MCF 10A (cell line): ENCODE data around the gene ROR1. TPM values are rescaled to one million over a fixed set of nuclear protein-coding genes. Genes with fewer than 3 reads are reported as not detected.

ENCODE experiments used
- BruUV-seq: library from RNA; stranded (reverse); fragments of 400-500 nt; replicated peaks from 2 replicates; lab custom pipeline; 2021; lab: Mats Ljungman, UMichigan
- CTCF ChIA-PET: fragments of 300-600 bp; sonication (Branson Sonifier 250); formaldehyde crosslinking; extraction: SDS; loops from one replicate; lab custom pipeline; 2021; ENCODE audit warnings: antibody characterized with exemption, inconsistent platforms; lab: Yijun Ruan, JAX
- POLR2A ChIA-PET: fragments of 300-600, 350-650 bp; sonication (Branson Sonifier 250); formaldehyde crosslinking; extraction: SDS; loops from one replicate; lab custom pipeline; 2020; ENCODE audit warnings: antibody characterized with exemption, inconsistent platforms; lab: Yijun Ruan, JAX
- DNase-seq: peaks from one replicate; pipeline ENCODE4 v3.0.0-alpha.2; 2018; ENCODE audit not compliant: unreplicated experiment
- H3K27ac Mint-ChIP-seq: one replicate; pipeline ENCODE4 v1.8.0; 2022; ENCODE audit warnings: mild to moderate bottlenecking, low read depth, mixed read lengths; ENCODE audit not compliant: unreplicated experiment
- H3K27me3 Mint-ChIP-seq: one replicate; pipeline ENCODE4 v1.8.0; 2022; ENCODE audit warnings: mixed read lengths; ENCODE audit not compliant: insufficient read depth, unreplicated experiment
- H3K36me3 Mint-ChIP-seq: one replicate; pipeline ENCODE4 v1.8.0; 2022; ENCODE audit warnings: mild to moderate bottlenecking, moderate library complexity, mixed read lengths; ENCODE audit not compliant: insufficient read depth, unreplicated experiment
- H3K4me1 Mint-ChIP-seq: one replicate; pipeline ENCODE4 v1.8.0; 2022; ENCODE audit warnings: mixed read lengths; ENCODE audit not compliant: insufficient read depth, unreplicated experiment
- H3K4me3 Mint-ChIP-seq: one replicate; pipeline ENCODE4 v1.8.0; 2022; ENCODE audit warnings: mild to moderate bottlenecking, moderate library complexity, mixed read lengths; ENCODE audit not compliant: unreplicated experiment
- H3K9me3 Mint-ChIP-seq: one replicate; pipeline ENCODE4 v1.8.0; 2022; ENCODE audit warnings: mixed read lengths; ENCODE audit not compliant: unreplicated experiment
- CTCF ChIP-seq: fragments of 200-600 bp; IDR thresholded peaks from one replicate; pipeline ENCODE4 v1.8.0; 2022; ENCODE audit warnings: antibody characterized with exemption, mild to moderate bottlenecking; ENCODE audit not compliant: unreplicated experiment
- intact Hi-C: fragments of 100-400 bp; cut with micrococcal nuclease; formaldehyde crosslinking; loops from 2 replicates; pipeline ENCODE4 v1.14.1; 2022
- total RNA-seq: library from RNA; stranded (reverse); gene quantifications from 2 replicates; pipeline ENCODE4 v1.2.3, GENCODE V29; 2022

ROR1 gene
- total RNA-seq, 1 experiment from 2014 or later = 4.6 TPM

DNA sequence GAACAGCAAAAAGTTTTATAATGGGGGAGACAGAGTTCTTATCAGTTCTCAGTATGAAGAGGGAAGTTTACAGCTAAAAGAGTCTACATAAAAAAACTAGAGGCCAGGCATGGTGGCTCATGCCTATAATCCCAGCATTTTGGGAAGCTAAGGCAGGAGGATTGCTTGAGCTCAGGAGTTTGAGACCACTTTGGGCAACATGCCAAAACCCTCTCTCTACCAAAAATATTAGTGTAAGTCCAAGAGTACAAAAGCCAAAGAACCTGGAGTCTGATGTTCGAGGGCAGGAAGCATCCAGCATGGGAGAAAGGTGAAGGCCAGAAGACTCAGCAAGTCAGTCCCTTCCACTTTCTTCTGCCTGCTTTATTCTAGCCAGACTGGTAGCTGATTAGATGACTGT, 35.0 kb upstream of the ROR1 start:
- CTCF ChIA-PET = interaction anchor here (1.3 to 1.7 kb wide), 2 partner anchors 64 to 505 kb away, joined by 3 to 6 read pairs; no protein-coding TSS in a partner anchor
- TF ChIP-seq CTCF = no peak
- Mint-ChIP-seq H3K27me3 (no peaks in the 10 kb centered on the region), H3K4me3 (no peak overlapping the region), H3K4me1 (peaks cover 4% of the 10 kb centered on the region), H3K36me3 (no peaks in the 10 kb centered on the region), H3K27ac (no peak overlapping the region), H3K9me3 (peaks cover 15% of the 10 kb centered on the region)
- DNase-seq = no peak
- POLR2A ChIA-PET = interaction anchor here (0.6 kb wide), 1 partner anchor 229 kb away, joined by 3 read pairs; no protein-coding TSS in a partner anchor
- BruUV-seq = no TSS peak
- intact Hi-C loops = no loop called here

DNA sequence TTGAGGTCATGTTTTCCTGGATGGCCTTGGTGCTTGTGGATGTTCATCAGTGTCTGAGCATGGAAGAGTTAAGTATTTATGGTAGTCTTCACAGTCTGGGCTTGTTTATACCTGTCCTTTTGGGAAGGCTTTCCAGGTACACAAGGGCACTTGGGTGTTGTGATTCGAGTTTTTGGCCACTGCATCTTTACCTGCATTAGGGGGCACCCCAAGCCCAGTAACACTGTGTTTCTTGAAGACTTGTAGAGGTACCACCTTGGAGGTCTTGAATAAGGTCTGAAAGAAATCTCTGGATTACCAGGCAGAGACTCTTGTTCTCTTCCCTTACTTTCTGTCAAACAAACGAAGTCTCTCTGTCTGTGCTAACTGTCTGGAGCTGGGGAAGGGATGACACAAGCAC, 34.4 kb upstream of the ROR1 start:
- Mint-ChIP-seq H3K27me3 (no peaks in the 10 kb centered on the region), H3K27ac (no peak overlapping the region), H3K36me3 (no peaks in the 10 kb centered on the region), H3K4me1 (peaks cover 4% of the 10 kb centered on the region), H3K4me3 (no peak overlapping the region), H3K9me3 (peaks cover 15% of the 10 kb centered on the region)
- CTCF ChIA-PET = interaction anchor here (1.0 to 1.7 kb wide), 3 partner anchors 65 to 505 kb away, joined by 3 to 6 read pairs (median 4); no protein-coding TSS in a partner anchor
- intact Hi-C loops = no loop called here
- DNase-seq = no peak
- POLR2A ChIA-PET = no interaction called here
- BruUV-seq = no TSS peak
- TF ChIP-seq CTCF = no peak

GRCh38 chr1:63740432-63740831, 33.4 kb upstream of the ROR1 start:
- intact Hi-C loops = no loop called here
- DNase-seq = no peak
- CTCF ChIA-PET = no interaction called here
- Mint-ChIP-seq H3K4me3 (no peak overlapping the region), H3K4me1 (peaks cover 4% of the 10 kb centered on the region), H3K27me3 (no peaks in the 10 kb centered on the region), H3K9me3 (peaks cover 15% of the 10 kb centered on the region), H3K36me3 (no peaks in the 10 kb centered on the region), H3K27ac (no peak overlapping the region)
- TF ChIP-seq CTCF = no peak
- BruUV-seq = no TSS peak
- POLR2A ChIA-PET = no interaction called here

- POLR2A ChIA-PET = interaction anchor here (0.6 to 1.4 kb wide), 3 partner anchors 11 to 1431 kb away, joined by 3 to 4 read pairs (median 3); no protein-coding TSS in a partner anchor
- Mint-ChIP-seq H3K4me1 (peaks cover 10% of the 10 kb centered on the region), H3K27me3 (no peaks in the 10 kb centered on the region), H3K4me3 (no peak overlapping the region), H3K36me3 (no peaks in the 10 kb centered on the region), H3K9me3 (peaks cover 8% of the 10 kb centered on the region), H3K27ac (no peak overlapping the region)
- no TSS peak for BruUV-seq
- intact Hi-C loops = no loop called here
- no peak for TF ChIP-seq CTCF
- CTCF ChIA-PET = interaction anchor here (0.6 to 1.3 kb wide), 2 partner anchors 160 to 500 kb away, joined by 3 read pairs; no protein-coding TSS in a partner anchor
- DNase-seq = no peak
Observed at GRCh38 chr1:63742526-63742925, 31.3 kb upstream of the ROR1 start.
